ENCODE measurements around the gene KCNJ4.

KCNJ4 gene

GRCh38 chr22:38448945-38449745 lies 5.9 kb downstream of the KCNJ4 start:
- H3K4me3 ChIP-seq (ENCODE audit: low read depth, low read length) = no peak overlapping the region
- in situ Hi-C loops (cut with HindIII; ENCODE audit: low sequenced_read_pairs) = no loop called here
- DNase-seq (ENCODE audit: low read depth, low spot score) = no peak
- TF ChIP-seq CTCF (IDR thresholded peaks at IDR 0.05; ENCODE audit: low read depth, low read length) = no peak

GRCh38 chr22:38446018-38446601 lies 8.9 kb downstream of the KCNJ4 start:
- H3K4me3 ChIP-seq (ENCODE audit: low read depth, low read length) = no peak overlapping the region
- DNase-seq (ENCODE audit: low read depth, low spot score) = no peak
- in situ Hi-C loops (cut with HindIII; ENCODE audit: low sequenced_read_pairs) = no loop called here
- no peak for TF ChIP-seq CTCF (IDR thresholded peaks at IDR 0.05; ENCODE audit: low read depth, low read length)

GRCh38 chr22:38444783-38445182 lies 10.2 kb downstream of the KCNJ4 start:
- H3K4me3 ChIP-seq (ENCODE audit: low read depth, low read length) = no peak overlapping the region
- TF ChIP-seq CTCF (IDR thresholded peaks at IDR 0.05; ENCODE audit: low read depth, low read length) = no peak
- DNase-seq (ENCODE audit: low read depth, low spot score) = no peak
- in situ Hi-C loops (cut with HindIII; ENCODE audit: low sequenced_read_pairs) = no loop called here

- in situ Hi-C loops (cut with HindIII; ENCODE audit: low sequenced_read_pairs) = no loop called here
- H3K4me3 ChIP-seq (ENCODE audit: low read depth, low read length) = no peak overlapping the region
- no peak for DNase-seq (ENCODE audit: low read depth, low spot score)
- TF ChIP-seq CTCF (IDR thresholded peaks at IDR 0.05; ENCODE audit: low read depth, low read length) = no peak
Measured at GRCh38 chr22:38443628-38444521, 11.1 kb downstream of the KCNJ4 start.

- DNase-seq (ENCODE audit: low read depth, low spot score) = no peak
- no peak for TF ChIP-seq CTCF (IDR thresholded peaks at IDR 0.05; ENCODE audit: low read depth, low read length)
- in situ Hi-C loops (cut with HindIII; ENCODE audit: low sequenced_read_pairs) = no loop called here
Measured at GRCh38 chr22:38442967-38443627, 11.9 kb downstream of the KCNJ4 start.

More at GRCh38 chr22:38442967-38443627, 11.9 kb downstream of the KCNJ4 start:
- no peak overlapping the region for H3K4me3 ChIP-seq (ENCODE audit: low read depth, low read length)
